NCI-H748 treated with DMSO at 0.1 percent for 48 hours (cell line): ENCODE data around the gene ID2.

Experiments used
- DNase-seq: peaks from one replicate; lab custom pipeline; 2025; lab: John Stamatoyannopoulos, UW

ID2 gene

GRCh38 chr2:8670580-8670979, 11.3 kb upstream of the ID2 start:
- DNase-seq: no peak

- no peak for DNase-seq
Observed at GRCh38 chr2:8671176-8671575, 10.7 kb upstream of the ID2 start.

DNA sequence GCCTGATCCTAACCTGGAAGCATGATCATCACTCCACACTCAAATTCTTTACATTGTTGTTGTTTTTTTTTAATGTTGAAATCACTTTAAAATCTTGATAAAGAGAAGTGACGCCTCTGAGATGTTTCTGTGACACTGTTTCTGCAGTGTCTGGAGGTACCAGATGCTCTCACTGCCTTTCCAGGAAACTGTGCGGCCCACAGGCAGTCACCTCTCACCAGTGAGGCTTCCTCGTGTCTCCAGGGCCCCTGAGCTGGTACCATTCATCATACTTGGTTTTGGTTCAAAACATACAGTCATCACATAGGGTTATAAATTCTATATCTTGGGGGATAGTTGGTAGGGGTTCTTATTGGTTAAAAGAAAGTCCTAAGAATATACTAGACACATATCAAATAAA, 10.1 kb upstream of the ID2 start:
- no peak for DNase-seq

- no peak for DNase-seq
Observed at GRCh38 chr2:8672940-8673339, 8.9 kb upstream of the ID2 start.

DNA sequence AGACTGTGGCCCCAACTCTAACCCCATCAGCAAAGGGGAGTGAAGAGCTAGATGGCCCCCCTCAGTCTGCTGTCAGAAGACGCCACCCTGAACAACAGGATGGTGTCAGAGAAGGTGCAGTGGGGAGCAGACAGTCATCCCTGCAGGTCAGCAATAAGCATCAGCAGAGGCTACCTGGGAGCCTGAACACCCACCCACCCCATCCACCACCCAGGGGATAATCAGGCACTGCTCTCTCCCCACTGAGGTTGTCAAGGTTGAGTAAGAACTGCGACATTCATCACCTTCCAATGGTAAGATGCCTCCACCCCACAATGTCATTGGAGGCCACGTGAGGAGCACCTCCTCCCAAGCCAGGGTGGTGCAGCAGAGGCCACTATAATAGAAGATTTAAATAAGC, 8.5 kb upstream of the ID2 start:
- no peak for DNase-seq

- DNase-seq: no peak
Observed at GRCh38 chr2:8674420-8675009, 7.3 kb upstream of the ID2 start.

GRCh38 chr2:8675543-8675942, 6.3 kb upstream of the ID2 start:
- DNase-seq: no peak

GRCh38 chr2:8676191-8676920, 5.5 kb upstream of the ID2 start:
- no peak for DNase-seq

DNA sequence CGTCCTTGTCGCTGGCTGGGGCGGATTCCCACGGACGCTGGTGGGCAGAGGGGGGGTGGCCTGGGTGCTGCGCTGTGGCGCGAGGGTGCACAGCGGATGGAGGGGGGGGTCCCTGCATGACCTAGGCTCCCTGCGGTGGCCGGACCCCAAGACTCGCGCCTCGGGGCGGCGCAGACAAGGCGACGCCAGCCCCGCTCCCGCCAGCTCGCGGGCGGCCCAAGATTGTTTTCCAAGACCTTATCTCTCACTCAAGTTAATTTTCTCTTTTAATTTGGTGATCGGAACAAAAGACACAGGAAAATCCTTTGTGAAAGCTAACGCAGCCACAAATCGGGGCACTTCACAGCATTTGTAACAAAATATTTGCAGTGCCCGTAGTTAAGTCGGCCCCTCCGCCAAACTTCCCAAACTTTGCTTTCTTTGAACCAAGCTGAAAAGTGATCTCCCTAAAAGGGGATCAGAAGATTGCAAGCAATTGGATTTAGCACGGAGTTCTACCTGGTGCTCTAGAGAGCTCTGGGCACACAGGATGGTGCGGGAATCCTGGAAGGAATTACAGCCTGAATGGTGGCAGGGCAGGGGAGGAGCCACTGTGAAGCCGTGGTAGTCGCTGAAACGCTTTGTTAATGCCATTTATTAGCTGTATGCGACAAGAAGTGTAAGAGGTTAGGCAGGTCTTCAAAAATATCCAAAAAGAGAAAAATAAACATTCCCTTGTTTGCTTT, 4.8 kb upstream of the ID2 start:
- DNase-seq: no peak

- peak; percentile 89 for DNase-seq
Observed at GRCh38 chr2:8677646-8678592, 3.9 kb upstream of the ID2 start.

GRCh38 chr2:8678731-8679566, 2.9 kb upstream of the ID2 start:
- DNase-seq: peak; percentile 99

GRCh38 chr2:8679567-8679826, 2.4 kb upstream of the ID2 start:
- no peak for DNase-seq

DNA sequence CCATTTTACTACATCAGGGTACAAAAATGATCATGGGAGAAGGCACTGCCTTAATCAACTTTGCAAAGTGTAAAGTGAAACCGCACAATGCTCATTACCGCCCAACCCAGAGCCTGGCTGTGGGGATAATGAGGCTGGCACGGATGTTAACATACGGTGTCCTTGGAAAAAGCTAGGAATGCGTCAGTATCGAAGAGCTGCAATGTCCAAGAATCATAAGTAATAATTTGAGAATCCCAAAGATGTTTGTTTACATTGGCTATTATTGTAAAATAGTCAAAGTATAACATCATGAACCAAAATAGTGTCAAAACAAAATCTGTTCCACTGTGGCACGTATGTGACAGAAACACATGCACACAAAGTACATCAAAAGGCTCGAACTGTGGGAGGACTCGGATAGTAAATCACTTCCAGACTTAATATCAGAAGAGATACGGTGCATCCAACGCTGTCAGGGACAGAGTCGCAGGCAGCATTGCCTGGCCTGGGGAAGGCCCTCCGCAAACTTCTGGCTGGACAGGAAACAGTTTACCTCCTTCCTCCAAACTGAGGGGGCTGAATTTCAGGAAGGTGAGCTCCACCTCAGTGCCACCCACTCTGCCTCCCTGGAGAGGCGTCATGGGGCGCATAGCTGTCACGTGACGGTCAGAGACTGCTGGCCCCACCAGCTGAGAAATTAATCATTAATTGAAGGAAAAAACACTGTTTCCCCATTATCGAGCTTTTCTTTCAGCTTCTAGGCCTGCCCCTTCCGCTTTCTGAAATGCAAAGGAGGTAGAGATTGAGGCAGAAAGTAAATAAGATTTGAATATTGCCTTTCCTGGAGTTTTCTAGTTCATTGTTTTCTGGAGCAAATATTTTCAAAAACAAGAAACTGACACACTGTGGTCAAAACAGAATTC, 1.8 kb upstream of the ID2 start:
- peak; percentile 65 for DNase-seq

GRCh38 chr2:8680822-8681760, 765 bp upstream of the ID2 start:
- DNase-seq: peak; percentile 90

DNA sequence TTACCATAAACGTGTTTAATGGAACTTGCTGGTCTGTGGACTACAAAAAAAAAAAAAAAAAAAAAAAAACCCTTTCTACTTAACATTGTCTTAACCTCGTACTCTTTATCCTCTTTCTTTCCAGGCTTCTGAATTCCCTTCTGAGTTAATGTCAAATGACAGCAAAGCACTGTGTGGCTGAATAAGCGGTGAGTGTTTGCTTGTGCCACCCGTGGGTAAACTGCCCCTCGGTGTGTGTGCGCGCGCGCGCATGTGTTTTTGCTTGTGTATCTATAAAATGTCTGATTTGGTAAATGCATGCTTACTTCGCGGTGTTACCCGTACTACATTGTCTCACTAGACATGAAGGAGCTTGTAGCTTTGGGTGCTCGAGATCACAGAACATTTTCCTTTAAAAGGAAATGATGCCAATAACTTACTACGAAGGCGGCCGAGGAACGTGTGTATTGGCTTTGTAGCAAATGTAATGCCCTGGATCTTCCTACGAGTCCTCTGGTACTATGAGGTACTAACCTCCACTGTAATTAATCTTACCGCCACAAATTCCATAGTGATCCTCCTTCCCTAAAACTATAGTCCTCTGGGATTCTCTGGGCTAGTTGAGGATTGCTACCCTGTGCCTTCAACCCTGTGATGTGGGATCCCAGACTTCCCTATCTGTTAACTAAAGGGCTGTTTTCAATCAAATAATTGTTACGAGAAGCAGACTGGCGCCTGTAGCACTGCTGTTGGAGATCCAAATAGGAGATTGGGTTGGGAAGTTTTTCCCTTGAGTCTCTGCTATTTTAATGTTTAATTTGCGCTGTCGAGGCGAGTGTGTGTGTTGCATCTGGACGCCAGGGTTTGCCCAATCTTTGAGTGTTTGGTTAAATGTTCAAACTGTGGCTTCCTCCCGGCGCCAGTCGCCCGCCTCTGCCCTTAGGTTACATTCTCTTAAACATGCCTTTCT, 1.1 kb downstream of the ID2 start:
- DNase-seq: peak; percentile 89

DNA sequence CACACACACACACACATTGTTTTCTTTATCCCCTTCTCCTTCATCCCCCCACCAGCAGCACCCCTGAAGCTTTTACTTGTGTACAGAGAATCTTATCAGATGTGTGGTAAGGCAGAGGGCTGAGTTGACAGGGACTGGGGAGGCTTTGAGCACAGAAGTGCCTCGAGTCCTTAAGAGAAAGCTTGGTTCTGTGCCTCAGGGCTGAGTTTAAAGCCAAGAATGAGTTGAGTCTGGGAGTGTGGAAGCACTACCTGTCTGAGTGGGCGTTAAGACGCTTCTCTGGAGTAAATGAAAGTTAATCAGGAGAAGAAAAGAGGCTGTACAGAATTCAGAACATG, 2.7 kb downstream of the ID2 start:
- DNase-seq: no peak

GRCh38 chr2:8684878-8685696, 3.2 kb downstream of the ID2 start:
- peak; percentile 88 for DNase-seq
